ENCODE results near the gene BTBD7.

The BTBD7 gene

DNA sequence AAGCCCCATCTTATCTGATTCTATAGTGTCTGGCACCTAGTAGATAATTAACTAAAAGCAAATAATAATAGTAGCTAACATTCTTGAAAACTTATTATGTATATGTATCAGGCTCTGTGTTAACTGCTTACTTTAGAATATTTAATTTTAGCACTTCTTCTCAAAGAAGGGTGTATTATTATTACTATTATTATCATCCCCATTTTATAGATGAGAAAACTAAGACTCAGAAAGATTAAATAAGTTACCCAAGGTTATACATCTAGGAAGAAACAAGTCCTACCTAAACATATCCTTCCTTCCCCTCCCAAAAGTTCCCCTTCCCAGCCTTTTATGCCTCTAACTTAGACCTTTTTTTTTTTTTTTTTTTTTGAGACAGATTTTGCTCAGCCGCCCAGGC is 64.4 kb downstream of the BTBD7 start:
- Histone ChIP-seq H3K9me3 (replicated peaks; ENCODE audit: low read length) (no peaks in the 10 kb centered on the region), H3K4me2 (ENCODE audit: low read length) (no peak overlapping the region), H3K9ac (ENCODE audit: low read depth, low read length) (no peak overlapping the region), H3K4me3 (ENCODE audit: low read length) (no peak overlapping the region), H3K36me3 (ENCODE audit: insufficient read depth, low read length) (peaks cover under 1% of the 10 kb centered on the region), H3K4me1 (ENCODE audit: control insufficient read depth, insufficient read depth, low read length) (peaks cover 18% of the 10 kb centered on the region), H3K27me3 (ENCODE audit: control insufficient read depth, insufficient read depth, low read length) (no peaks in the 10 kb centered on the region)

- H3K27me3 ChIP-seq (ENCODE audit: control insufficient read depth, insufficient read depth, low read length), result no peaks in the 10 kb centered on the region
- no peaks in the 10 kb centered on the region for H3K9me3 ChIP-seq (replicated peaks; ENCODE audit: low read length)
- H3K9ac ChIP-seq (ENCODE audit: low read depth, low read length), result no peak overlapping the region
- H3K4me3 ChIP-seq (ENCODE audit: low read length), result no peak overlapping the region
- H3K36me3 ChIP-seq (ENCODE audit: insufficient read depth, low read length), result no peaks in the 10 kb centered on the region
- no peak overlapping the region for H3K4me2 ChIP-seq (ENCODE audit: low read length)
- peaks cover 21% of the 10 kb centered on the region for H3K4me1 ChIP-seq (ENCODE audit: control insufficient read depth, insufficient read depth, low read length)
Observed at GRCh38 chr14:93267149-93267711, 65.6 kb downstream of the BTBD7 start.

GRCh38 chr14:93266127-93266526 is 66.7 kb downstream of the BTBD7 start:
- H3K9ac ChIP-seq (ENCODE audit: low read depth, low read length), result no peak overlapping the region
- peaks cover 21% of the 10 kb centered on the region for H3K4me1 ChIP-seq (ENCODE audit: control insufficient read depth, insufficient read depth, low read length)
- no peak overlapping the region for H3K4me3 ChIP-seq (ENCODE audit: low read length)
- H3K4me2 ChIP-seq (ENCODE audit: low read length), result no peak overlapping the region
- no peaks in the 10 kb centered on the region for H3K9me3 ChIP-seq (replicated peaks; ENCODE audit: low read length)
- no peaks in the 10 kb centered on the region for H3K36me3 ChIP-seq (ENCODE audit: insufficient read depth, low read length)
- no peaks in the 10 kb centered on the region for H3K27me3 ChIP-seq (ENCODE audit: control insufficient read depth, insufficient read depth, low read length)

GRCh38 chr14:93263416-93263815 is 69.4 kb downstream of the BTBD7 start:
- Histone ChIP-seq H3K36me3 (ENCODE audit: insufficient read depth, low read length) (no peaks in the 10 kb centered on the region), H3K9me3 (replicated peaks; ENCODE audit: low read length) (no peaks in the 10 kb centered on the region), H3K4me2 (ENCODE audit: low read length) (no peak overlapping the region), H3K9ac (ENCODE audit: low read depth, low read length) (no peak overlapping the region), H3K4me3 (ENCODE audit: low read length) (no peak overlapping the region), H3K27me3 (ENCODE audit: control insufficient read depth, insufficient read depth, low read length) (no peaks in the 10 kb centered on the region), H3K4me1 (ENCODE audit: control insufficient read depth, insufficient read depth, low read length) (peaks cover 22% of the 10 kb centered on the region)

DNA sequence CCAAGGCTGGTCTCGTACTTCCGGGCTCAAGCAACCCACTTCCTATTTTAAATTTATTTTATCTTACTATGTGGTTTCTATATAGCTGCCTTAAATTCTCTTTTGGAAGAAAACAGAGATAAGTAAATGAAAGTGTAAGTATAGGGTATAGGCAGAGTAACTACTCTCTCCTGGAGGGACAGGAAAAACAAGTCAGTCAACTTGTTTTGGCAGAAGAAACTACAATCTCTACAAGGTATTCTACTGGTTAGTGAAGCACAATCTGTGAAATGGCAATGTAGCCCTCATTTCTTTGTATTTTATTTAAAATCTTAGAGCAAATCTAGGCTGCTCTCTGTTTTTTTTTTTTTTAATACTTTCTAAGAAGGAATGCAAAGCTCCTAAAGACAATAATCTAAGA is 70.4 kb downstream of the BTBD7 start:
- Histone ChIP-seq H3K4me1 (ENCODE audit: control insufficient read depth, insufficient read depth, low read length) (peaks cover 28% of the 10 kb centered on the region), H3K9me3 (replicated peaks; ENCODE audit: low read length) (no peaks in the 10 kb centered on the region), H3K9ac (ENCODE audit: low read depth, low read length) (no peak overlapping the region), H3K36me3 (ENCODE audit: insufficient read depth, low read length) (no peaks in the 10 kb centered on the region), H3K27me3 (ENCODE audit: control insufficient read depth, insufficient read depth, low read length) (no peaks in the 10 kb centered on the region), H3K4me3 (ENCODE audit: low read length) (no peak overlapping the region), H3K4me2 (ENCODE audit: low read length) (no peak overlapping the region)

DNA sequence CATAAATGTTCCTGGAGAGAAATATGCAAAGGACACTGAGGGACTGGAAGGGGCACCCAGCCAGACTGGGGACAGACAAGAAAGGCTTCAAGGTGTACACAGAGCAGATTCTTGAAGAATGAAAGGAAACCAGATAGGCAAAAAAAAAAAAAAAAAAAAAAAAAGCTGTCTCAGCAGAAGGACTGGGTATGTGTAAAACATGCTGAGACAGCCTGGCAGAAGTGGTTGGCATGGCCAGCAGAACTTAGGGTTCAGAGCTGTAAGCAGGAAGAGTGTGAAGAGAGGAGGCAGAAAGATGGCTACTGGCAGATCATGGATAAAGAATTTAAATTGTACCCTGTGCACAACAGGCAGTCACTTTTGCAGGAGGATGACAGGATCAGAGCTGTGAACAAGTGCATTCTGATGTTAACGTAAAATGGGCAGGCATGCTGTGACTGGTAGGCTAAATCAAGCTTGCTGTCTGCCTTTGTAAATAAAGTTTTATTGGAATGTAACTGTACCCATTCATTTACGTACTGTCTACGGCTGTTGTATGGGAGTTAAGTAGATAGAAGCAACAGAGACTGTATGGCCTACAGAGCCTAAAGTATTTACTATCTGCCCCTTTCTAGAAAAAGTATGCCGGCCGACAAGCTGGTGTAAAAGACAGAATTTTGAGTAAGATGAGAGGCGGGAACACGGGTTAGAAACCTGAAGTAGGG is 83.6 kb downstream of the BTBD7 start:
- peaks cover 17% of the 10 kb centered on the region for H3K4me1 ChIP-seq (ENCODE audit: control insufficient read depth, insufficient read depth, low read length)
- H3K4me2 ChIP-seq (ENCODE audit: low read length), result no peak overlapping the region
- H3K36me3 ChIP-seq (ENCODE audit: insufficient read depth, low read length), result peaks cover 47% of the 10 kb centered on the region
- no peaks in the 10 kb centered on the region for H3K27me3 ChIP-seq (ENCODE audit: control insufficient read depth, insufficient read depth, low read length)
- no peaks in the 10 kb centered on the region for H3K9me3 ChIP-seq (replicated peaks; ENCODE audit: low read length)
- H3K9ac ChIP-seq (ENCODE audit: low read depth, low read length), result no peak overlapping the region
- H3K4me3 ChIP-seq (ENCODE audit: low read length), result no peak overlapping the region

GRCh38 chr14:93246534-93246933 is 86.3 kb downstream of the BTBD7 start:
- Histone ChIP-seq H3K27me3 (ENCODE audit: control insufficient read depth, insufficient read depth, low read length) (no peaks in the 10 kb centered on the region), H3K4me2 (ENCODE audit: low read length) (no peak overlapping the region), H3K9me3 (replicated peaks; ENCODE audit: low read length) (no peaks in the 10 kb centered on the region), H3K36me3 (ENCODE audit: insufficient read depth, low read length) (peaks cover 64% of the 10 kb centered on the region), H3K9ac (ENCODE audit: low read depth, low read length) (no peak overlapping the region), H3K4me3 (ENCODE audit: low read length) (no peak overlapping the region), H3K4me1 (ENCODE audit: control insufficient read depth, insufficient read depth, low read length) (peaks cover 17% of the 10 kb centered on the region)

DNA sequence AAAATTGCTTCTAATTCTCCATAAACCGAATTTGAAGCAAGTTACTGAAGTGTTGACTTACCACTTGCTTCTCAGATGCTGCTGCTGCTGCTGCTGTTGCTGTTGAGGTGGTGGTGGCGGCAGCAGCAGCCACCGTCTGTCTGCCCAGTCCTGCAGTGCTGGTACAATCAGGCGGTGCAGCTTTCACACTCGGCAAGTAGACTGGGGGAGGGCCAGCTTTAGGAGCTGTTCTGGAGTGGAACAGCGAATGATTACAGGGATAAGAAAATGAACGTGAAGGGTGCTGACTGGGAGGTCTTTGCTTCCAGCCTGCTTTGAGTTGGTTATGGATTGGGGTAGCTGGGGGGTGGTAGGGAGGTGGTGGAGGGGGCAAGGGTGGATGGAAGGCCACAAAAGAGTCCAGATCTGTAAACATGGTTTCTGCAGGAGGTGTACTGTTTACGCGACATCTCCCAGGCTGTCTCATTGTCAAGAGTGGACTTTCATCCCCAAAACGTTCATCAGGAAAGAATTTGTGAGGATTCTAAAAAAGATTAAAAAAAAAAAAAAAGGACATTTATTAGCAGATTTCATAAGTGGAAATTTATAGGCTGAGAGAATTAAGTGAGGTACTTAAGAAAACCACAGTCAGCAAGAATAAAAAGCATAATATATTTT is 86.9 kb downstream of the BTBD7 start:
- Histone ChIP-seq H3K36me3 (ENCODE audit: insufficient read depth, low read length) (peaks cover 58% of the 10 kb centered on the region), H3K9me3 (replicated peaks; ENCODE audit: low read length) (no peaks in the 10 kb centered on the region), H3K4me3 (ENCODE audit: low read length) (no peak overlapping the region), H3K27me3 (ENCODE audit: control insufficient read depth, insufficient read depth, low read length) (no peaks in the 10 kb centered on the region), H3K4me1 (ENCODE audit: control insufficient read depth, insufficient read depth, low read length) (peaks cover 21% of the 10 kb centered on the region), H3K9ac (ENCODE audit: low read depth, low read length) (no peak overlapping the region), H3K4me2 (ENCODE audit: low read length) (no peak overlapping the region)

DNA sequence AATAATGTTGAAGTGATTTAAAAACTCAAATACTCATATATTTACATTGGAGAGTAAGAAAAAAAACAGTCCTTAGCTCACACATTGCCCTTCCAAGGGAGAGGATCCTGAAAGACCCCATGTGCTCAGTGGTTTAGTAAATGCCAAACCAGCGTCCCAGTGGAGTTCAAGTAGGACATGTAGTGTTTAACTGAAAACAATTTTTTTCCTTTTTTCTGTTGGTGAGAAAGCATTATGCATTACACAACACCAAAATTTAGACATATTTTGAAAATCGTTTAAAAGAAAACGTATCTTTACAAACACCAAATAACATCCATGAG is 92.2 kb downstream of the BTBD7 start:
- no peak overlapping the region for H3K4me3 ChIP-seq (ENCODE audit: low read length)
- H3K9ac ChIP-seq (ENCODE audit: low read depth, low read length), result peak overlapping the region; percentile 31
- H3K27me3 ChIP-seq (ENCODE audit: control insufficient read depth, insufficient read depth, low read length), result no peaks in the 10 kb centered on the region
- H3K36me3 ChIP-seq (ENCODE audit: insufficient read depth, low read length), result peaks cover 42% of the 10 kb centered on the region
- no peaks in the 10 kb centered on the region for H3K9me3 ChIP-seq (replicated peaks; ENCODE audit: low read length)
- H3K4me1 ChIP-seq (ENCODE audit: control insufficient read depth, insufficient read depth, low read length), result peaks cover 14% of the 10 kb centered on the region
- peak overlapping the region; percentile 64 for H3K4me2 ChIP-seq (ENCODE audit: low read length)

DNA sequence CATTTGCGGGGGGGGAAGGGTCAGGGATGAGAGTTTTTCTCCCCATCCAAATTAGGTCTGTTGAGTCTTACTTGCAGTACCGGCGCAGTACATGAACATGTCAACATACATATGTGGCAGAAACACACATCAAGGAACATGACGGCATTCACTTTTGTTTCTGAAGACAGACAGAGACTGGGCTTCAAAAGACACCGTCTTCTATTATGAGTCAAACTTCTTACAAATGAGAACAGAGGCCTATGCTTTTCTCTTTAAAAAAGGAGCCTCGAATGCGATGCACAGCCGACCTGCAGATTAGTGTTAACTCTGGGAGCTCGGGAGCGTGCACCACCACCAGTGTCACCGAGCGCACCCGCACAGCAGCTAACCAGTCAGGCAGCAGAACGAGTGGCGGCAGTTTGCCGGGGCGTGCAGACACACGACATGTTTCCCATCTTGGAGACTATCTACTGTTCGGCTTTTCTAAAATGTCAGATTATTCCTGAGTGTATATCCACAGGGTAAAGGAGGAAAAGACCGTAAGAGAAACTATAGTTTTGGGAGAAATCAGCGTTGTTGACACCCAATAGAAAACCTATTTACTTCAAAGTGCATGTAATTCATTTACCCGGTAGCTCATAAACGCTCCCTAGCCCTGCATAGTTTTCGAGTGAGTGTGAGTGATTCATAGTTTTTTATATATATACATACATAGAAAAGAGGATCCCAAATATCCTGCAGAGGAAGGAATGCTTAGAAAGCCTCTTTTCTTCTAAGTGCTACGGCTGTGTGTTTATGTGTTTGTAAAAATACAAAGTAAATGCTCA is 92.8 kb downstream of the BTBD7 start:
- Histone ChIP-seq H3K4me1 (ENCODE audit: control insufficient read depth, insufficient read depth, low read length) (peaks cover 17% of the 10 kb centered on the region), H3K4me3 (ENCODE audit: low read length) (no peak overlapping the region), H3K9ac (ENCODE audit: low read depth, low read length) (peak overlapping the region; percentile 31), H3K27me3 (ENCODE audit: control insufficient read depth, insufficient read depth, low read length) (no peaks in the 10 kb centered on the region), H3K4me2 (ENCODE audit: low read length) (peak overlapping the region; percentile 64), H3K36me3 (ENCODE audit: insufficient read depth, low read length) (peaks cover 36% of the 10 kb centered on the region), H3K9me3 (replicated peaks; ENCODE audit: low read length) (no peaks in the 10 kb centered on the region)

- peaks cover 24% of the 10 kb centered on the region for H3K4me1 ChIP-seq (ENCODE audit: control insufficient read depth, insufficient read depth, low read length)
- no peaks in the 10 kb centered on the region for H3K27me3 ChIP-seq (ENCODE audit: control insufficient read depth, insufficient read depth, low read length)
- H3K4me3 ChIP-seq (ENCODE audit: low read length), result no peak overlapping the region
- peak overlapping the region; percentile 33 for H3K9ac ChIP-seq (ENCODE audit: low read depth, low read length)
- H3K9me3 ChIP-seq (replicated peaks; ENCODE audit: low read length), result no peaks in the 10 kb centered on the region
- H3K4me2 ChIP-seq (ENCODE audit: low read length), result peak overlapping the region; percentile 31
- H3K36me3 ChIP-seq (ENCODE audit: insufficient read depth, low read length), result peaks cover 4% of the 10 kb centered on the region
Observed at GRCh38 chr14:93234798-93235197, 98.0 kb downstream of the BTBD7 start.
